LoVo (cell line): ENCODE results near the gene UBTF.
A peak's percentile ranks its signal among the peaks of the same experiment; 100 is the strongest.

Experiments used
- DNase-seq: peaks from one replicate; pipeline ENCODE4 v3.0.0-alpha.2; 2016; ENCODE audit warnings: low spot score

UBTF gene

GRCh38 chr17:44214896-44215295, 4.6 kb downstream of the UBTF start:
- DNase-seq = no peak

GRCh38 chr17:44214230-44214494, 5.3 kb downstream of the UBTF start:
- no peak for DNase-seq

GRCh38 chr17:44213403-44214229, 5.9 kb downstream of the UBTF start:
- DNase-seq = no peak

GRCh38 chr17:44212507-44213402, 6.7 kb downstream of the UBTF start:
- no peak for DNase-seq

- DNase-seq = no peak
These were observed 7.9 kb downstream of the UBTF start for GRCh38 chr17:44211281-44212265.

- DNase-seq = no peak
These were observed 8.9 kb downstream of the UBTF start for GRCh38 chr17:44210342-44211192.

GRCh38 chr17:44209786-44210341, 9.6 kb downstream of the UBTF start:
- no peak for DNase-seq

- DNase-seq = no peak
These were observed 11.7 kb downstream of the UBTF start for GRCh38 chr17:44207743-44208142.

GRCh38 chr17:44207319-44207718, 12.2 kb downstream of the UBTF start:
- DNase-seq = no peak

- no peak for DNase-seq
These were observed 12.7 kb downstream of the UBTF start for GRCh38 chr17:44206825-44207155.

- DNase-seq = no peak
These were observed 13.3 kb downstream of the UBTF start for GRCh38 chr17:44205962-44206824.

- no peak for DNase-seq
These were observed 15.0 kb downstream of the UBTF start for GRCh38 chr17:44204441-44204882.

- no peak for DNase-seq
These were observed 15.6 kb downstream of the UBTF start for GRCh38 chr17:44203731-44204440.

GRCh38 chr17:44202756-44203155, 16.7 kb downstream of the UBTF start:
- no peak for DNase-seq

GRCh38 chr17:44200478-44201155, 18.9 kb downstream of the UBTF start:
- DNase-seq = no peak

GRCh38 chr17:44199553-44200477, 19.7 kb downstream of the UBTF start, which contains the start of gene ATXN7L3:
TSS of gene ATXN7L3 (minus strand) at chr17:44199884. CDS start at chr17:44198070, 1,814 bp downstream.
- peak; percentile 97 for DNase-seq
